WERI-Rb-1 (cell line): ENCODE results near the gene UFSP1.
"Not testable (repeated sequence)": the region's sequence is repeated elsewhere in the genome, so short reads cannot be mapped to it uniquely, and the experiment has no call there.

ENCODE experiments used
- DNase-seq: peaks from one replicate; pipeline ENCODE4 v3.0.0-alpha.2; 2020
- H3K27ac ChIP-seq: fragments of 250-450 bp; sonication (Bioruptor Pico); 2 replicates; pipeline ENCODE4 v1.5.1; 2020; ENCODE audit warnings: mild to moderate bottlenecking, moderate library complexity
- H3K27me3 ChIP-seq: fragments of 250-450 bp; sonication (Bioruptor Pico); 2 replicates; pipeline ENCODE4 v1.5.1; 2021; ENCODE audit warnings: mild to moderate bottlenecking, low read depth, moderate library complexity; ENCODE audit not compliant: insufficient read depth, severe bottlenecking
- H3K36me3 ChIP-seq: fragments of 250-450 bp; sonication (Bioruptor Pico); 2 replicates; pipeline ENCODE4 v1.5.1; 2020; ENCODE audit warnings: mild to moderate bottlenecking, moderate library complexity
- H3K4me3 ChIP-seq: 2 replicates; pipeline ENCODE4 v1.5.1; 2011; ENCODE audit warnings: low read depth, mild to moderate bottlenecking, control low read depth, low read length
- H3K9me3 ChIP-seq: fragments of 250-450 bp; sonication (Bioruptor Pico); 2 replicates; pipeline ENCODE4 v1.5.1; 2021; ENCODE audit warnings: mild to moderate bottlenecking, moderate library complexity; ENCODE audit not compliant: severe bottlenecking
- CTCF ChIP-seq: IDR thresholded peaks from 2 replicates; pipeline ENCODE4 v1.5.1; 2011; ENCODE audit warnings: low read depth, mild to moderate bottlenecking, control low read depth, inconsistent platforms, low read length

Gene UFSP1

DNA sequence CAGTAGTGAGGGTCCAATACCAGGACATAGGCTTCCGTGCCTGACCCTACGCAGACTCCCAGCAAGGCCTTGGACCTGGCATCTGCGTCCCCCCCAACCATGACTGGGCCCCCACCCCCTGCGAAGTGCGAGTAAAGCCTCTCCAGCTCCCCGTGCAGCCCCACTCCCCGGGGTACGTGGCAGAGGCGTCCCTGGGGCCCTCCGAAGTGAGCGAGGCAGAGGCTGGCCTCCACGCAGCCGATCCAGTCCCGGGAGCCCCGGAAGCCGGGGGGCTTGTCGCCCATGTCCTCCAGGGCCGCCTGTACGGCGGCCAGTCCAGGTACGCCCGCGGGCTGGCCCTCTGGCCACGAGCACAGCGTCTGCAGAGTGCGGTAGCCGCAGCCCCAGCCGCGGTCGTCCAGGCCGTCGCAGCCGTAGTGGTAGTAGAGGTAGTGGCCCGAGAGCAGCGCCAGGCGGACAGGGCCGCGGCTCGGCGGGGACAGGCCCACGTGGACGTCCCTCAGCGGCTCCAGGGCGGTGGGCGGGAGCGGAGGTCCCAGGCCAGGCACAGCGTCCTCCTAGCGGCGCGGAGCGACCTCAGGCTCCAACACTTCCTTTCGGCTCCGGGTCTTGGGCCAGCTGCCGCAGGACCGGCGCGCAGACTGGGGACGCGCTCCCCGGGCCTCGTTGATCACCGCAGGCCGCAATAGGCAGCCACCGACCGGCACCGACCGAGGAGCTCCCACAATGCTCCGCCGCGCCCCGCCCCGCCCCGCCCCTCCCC is at the start of gene UFSP1:
UFSP1 (minus strand) TSS at position 728 of the 763 bp plus-strand sequence; CDS start at position 284, 444 bp downstream.
- no peak for DNase-seq
- Histone ChIP-seq H3K36me3 (peaks cover 52% of the 10 kb centered on the region), H3K4me3 (peak within 1 kb of the TSS; percentile 70)

GRCh38 chr7:100936167-100936566 is 46.7 kb upstream of the UFSP1 start:
- not testable (repeated sequence) for DNase-seq, H3K4me3 ChIP-seq, H3K27ac ChIP-seq, H3K36me3 ChIP-seq
- peaks cover 27% of the 10 kb centered on the region for H3K9me3 ChIP-seq
- peaks cover 71% of the 10 kb centered on the region for H3K27me3 ChIP-seq

More for the DNA sequence above, at the start of gene UFSP1:
- peak within 1 kb of the TSS; percentile 82 for H3K27ac ChIP-seq
- TF ChIP-seq CTCF, result no peak
- H3K27me3 ChIP-seq, result peaks cover 3% of the 10 kb centered on the region
- H3K9me3 ChIP-seq, result no peaks in the 10 kb centered on the region

DNA sequence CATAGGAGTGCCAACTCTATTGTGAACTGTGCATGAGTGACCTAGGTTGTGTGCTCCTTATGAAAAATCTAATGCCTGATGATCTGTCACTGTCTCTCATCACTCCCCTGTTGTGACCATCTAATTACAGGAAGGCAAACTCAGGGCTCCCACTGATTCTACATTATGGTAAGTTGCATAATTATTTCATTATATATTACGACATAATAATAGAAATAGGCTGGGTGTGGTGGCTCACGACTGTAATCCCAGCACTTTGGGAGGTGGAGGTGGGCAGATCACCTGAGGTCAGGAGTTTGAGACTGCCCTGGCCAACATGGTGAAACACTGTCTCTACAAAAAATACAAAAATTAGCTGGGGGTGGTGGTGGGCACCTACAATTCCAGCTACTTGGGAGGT is 45.9 kb upstream of the UFSP1 start:
- DNase-seq, H3K36me3 ChIP-seq, H3K27ac ChIP-seq, H3K4me3 ChIP-seq: not testable (repeated sequence)
- Histone ChIP-seq H3K27me3 (peaks cover 78% of the 10 kb centered on the region), H3K9me3 (peaks cover 24% of the 10 kb centered on the region)

DNA sequence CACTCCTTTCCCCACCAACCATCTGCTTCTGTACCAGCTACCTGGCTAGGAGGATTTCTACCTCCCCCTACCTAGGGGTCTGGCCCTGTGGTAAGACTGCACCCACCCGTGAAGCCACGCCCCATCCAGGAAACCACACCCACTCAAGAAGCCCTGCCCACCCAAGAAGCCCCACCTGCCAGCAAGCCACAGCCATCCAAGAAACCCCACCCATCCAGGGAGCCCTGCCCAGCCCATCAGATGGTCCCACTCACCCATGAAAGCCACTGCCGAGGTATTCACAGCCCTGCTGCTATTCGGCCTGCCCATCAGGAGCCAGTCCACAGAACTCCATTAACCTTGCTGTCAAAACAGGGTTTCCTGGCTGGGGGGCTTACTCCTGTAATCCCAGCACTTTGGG is 44.2 kb upstream of the UFSP1 start:
- no peak overlapping the region for H3K27ac ChIP-seq
- peaks cover 92% of the 10 kb centered on the region for H3K27me3 ChIP-seq
- H3K36me3 ChIP-seq, result no peaks in the 10 kb centered on the region
- no peak for TF ChIP-seq CTCF
- peaks cover 24% of the 10 kb centered on the region for H3K9me3 ChIP-seq
- DNase-seq, result peak; percentile 15
- H3K4me3 ChIP-seq, result no peak overlapping the region

- TF ChIP-seq CTCF, result no peak
- Histone ChIP-seq H3K27ac (no peak overlapping the region), H3K27me3 (peaks cover 57% of the 10 kb centered on the region), H3K36me3 (no peaks in the 10 kb centered on the region), H3K9me3 (peaks cover 15% of the 10 kb centered on the region), H3K4me3 (no peak overlapping the region)
- no peak for DNase-seq
Measured at GRCh38 chr7:100929808-100930174, 40.3 kb upstream of the UFSP1 start.

- peaks cover 15% of the 10 kb centered on the region for H3K27me3 ChIP-seq
- not testable (repeated sequence) for H3K4me3 ChIP-seq, H3K36me3 ChIP-seq, H3K27ac ChIP-seq, H3K9me3 ChIP-seq
- DNase-seq, result peak; percentile 58
Measured at GRCh38 chr7:100923616-100924015, 34.1 kb upstream of the UFSP1 start.

GRCh38 chr7:100921039-100921438 is 31.5 kb upstream of the UFSP1 start:
- H3K27ac ChIP-seq, result no peak overlapping the region
- H3K27me3 ChIP-seq, result peaks cover 19% of the 10 kb centered on the region
- TF ChIP-seq CTCF, result no peak
- no peak for DNase-seq
- no peaks in the 10 kb centered on the region for H3K36me3 ChIP-seq
- H3K9me3 ChIP-seq, result no peaks in the 10 kb centered on the region
- no peak overlapping the region for H3K4me3 ChIP-seq

DNA sequence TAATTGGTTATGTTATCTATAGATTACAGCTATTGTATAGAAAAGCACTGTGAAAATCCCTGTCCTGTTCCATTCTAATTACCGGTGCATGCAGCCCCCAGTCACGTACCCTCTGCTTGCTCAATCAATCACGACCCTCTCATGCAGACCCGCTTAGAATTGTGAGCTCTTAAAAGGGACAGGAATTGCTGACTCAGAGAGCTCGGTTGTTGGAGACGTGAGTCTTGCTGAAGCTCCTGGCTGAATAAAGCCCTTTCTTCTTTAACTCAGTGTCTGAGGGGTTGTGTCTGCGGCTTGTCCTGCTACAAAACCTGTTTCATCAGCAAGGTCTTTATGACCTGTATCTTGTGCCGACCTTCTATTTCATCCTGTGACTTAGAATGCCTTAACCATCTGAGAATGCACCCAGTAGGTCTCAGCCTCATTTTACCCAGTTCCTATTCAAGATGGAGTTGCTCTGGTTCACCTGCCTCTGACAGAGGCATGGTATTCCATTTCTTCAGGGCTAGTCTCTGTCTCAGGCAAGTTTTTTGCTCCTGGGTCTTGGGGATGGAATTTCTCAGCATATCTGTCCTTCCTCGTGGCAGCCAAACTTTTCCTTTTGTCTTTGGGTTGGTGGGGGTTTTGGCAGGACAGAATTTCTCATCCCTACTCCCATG is 30.4 kb upstream of the UFSP1 start:
- H3K27ac ChIP-seq, H3K9me3 ChIP-seq, H3K4me3 ChIP-seq, H3K36me3 ChIP-seq, DNase-seq: not testable (repeated sequence)
- H3K27me3 ChIP-seq, result peaks cover 20% of the 10 kb centered on the region

DNA sequence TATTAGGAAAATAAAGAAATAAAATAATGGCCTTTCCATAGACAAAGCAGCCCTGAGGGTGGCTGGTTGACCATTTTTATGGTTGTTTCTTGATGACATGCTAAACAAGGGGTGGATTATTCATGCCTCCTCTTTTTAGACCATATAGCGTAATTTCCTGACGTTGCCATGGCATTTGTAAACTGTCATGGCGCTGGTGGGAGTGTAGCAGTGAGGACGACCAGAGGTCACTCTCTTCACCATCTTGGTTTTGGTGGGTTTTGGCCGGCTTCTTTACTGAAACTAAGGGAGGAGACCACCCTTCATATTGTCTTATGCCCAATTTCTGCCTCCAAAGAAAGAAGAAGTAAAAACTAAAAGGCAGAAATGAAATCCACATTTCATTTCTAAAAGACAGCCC is 29.8 kb upstream of the UFSP1 start:
- H3K4me3 ChIP-seq, H3K36me3 ChIP-seq, H3K9me3 ChIP-seq, DNase-seq, H3K27ac ChIP-seq: not testable (repeated sequence)
- H3K27me3 ChIP-seq, result peaks cover 26% of the 10 kb centered on the region
